ENCODE results near the gene ROPN1. TPM values are rescaled to one million over a fixed set of nuclear protein-coding genes. Genes with fewer than 3 reads are reported as not detected.
"Not testable (repeated sequence)": the region's sequence is repeated elsewhere in the genome, so short reads cannot be mapped to it uniquely, and the experiment has no call there.

Gene ROPN1
- total and polyA plus RNA-seq, 2 experiments from 2014 or later: 0.11 TPM; not detected in 1

GRCh38 chr3:124014366-124014942, 22.5 kb upstream of the ROPN1 start (continued):
- TF ChIP-seq REST (IDR thresholded peaks at IDR 0.05; ENCODE audit: unreplicated experiment) (no peak), ZNF114 (CRISPR knock-in tag; IDR thresholded peaks at IDR 0.05) (no peak)

GRCh38 chr3:124008321-124008720, 16.4 kb upstream of the ROPN1 start:
- H3K36me3 ChIP-seq (ENCODE audit: insufficient read depth); DNase-seq (ENCODE audit: low spot score); H4K20me1 ChIP-seq (replicated peaks; ENCODE audit: insufficient read depth); H2AFZ ChIP-seq; H3K27me3 ChIP-seq (ENCODE audit: insufficient read depth); H3K27ac ChIP-seq (ENCODE audit: low read depth); H3K27ac Mint-ChIP-seq; H3K4me3 ChIP-seq; H3K79me2 ChIP-seq (replicated peaks; ENCODE audit: insufficient read depth); H3K36me3 Mint-ChIP-seq (ENCODE audit: low read depth); H3K27me3 Mint-ChIP-seq (ENCODE audit: insufficient read depth, low read depth, poor library complexity); H3K4me1 ChIP-seq (ENCODE audit: insufficient read depth); H3K9me3 Mint-ChIP-seq; H3K4me1 Mint-ChIP-seq; H3F3A ChIP-seq (replicated peaks; ENCODE audit: low read depth); H3K9me2 ChIP-seq (ENCODE audit: insufficient read depth); H3K4me3 Mint-ChIP-seq; H3K4me2 ChIP-seq; ATAC-seq: not testable (repeated sequence)

- TF ChIP-seq CREB1 (CRISPR knock-in tag; IDR thresholded peaks at IDR 0.05; ENCODE audit: low read depth) (no peak), CTCF (conservative IDR thresholded peaks at IDR 0.05; ENCODE audit: low read depth in 2 of 2) (no peak)
- ATAC-seq: no peak
- no peak for DNase-seq (ENCODE audit: low spot score)
- Histone ChIP-seq H3K79me2 (replicated peaks; ENCODE audit: insufficient read depth) (no peaks in the 10 kb centered on the region), H3F3A (replicated peaks; ENCODE audit: low read depth) (no peaks in the 10 kb centered on the region), H3K4me2 (no peak overlapping the region), H4K20me1 (replicated peaks; ENCODE audit: insufficient read depth) (no peaks in the 10 kb centered on the region), H3K9me2 (ENCODE audit: insufficient read depth) (0 out of 2 replicates have a peak, but pooled peaks cover 3% of the 10 kb centered on the region), H3K4me3 (no peak overlapping the region), H3K27ac (ENCODE audit: low read depth) (no peak overlapping the region), H3K36me3 (ENCODE audit: insufficient read depth) (no peaks in the 10 kb centered on the region), H2AFZ (no peak overlapping the region), H3K27me3 (ENCODE audit: insufficient read depth) (no peaks in the 10 kb centered on the region), H3K4me1 (ENCODE audit: insufficient read depth) (no peaks in the 10 kb centered on the region)
- Mint-ChIP-seq H3K27me3 (ENCODE audit: insufficient read depth, low read depth, poor library complexity) (peaks cover 2% of the 10 kb centered on the region), H3K27ac (no peak overlapping the region), H3K4me3 (no peak overlapping the region), H3K9me3 (no peaks in the 10 kb centered on the region), H3K4me1 (0 out of 3 replicates have a peak, but pooled peaks cover 2% of the 10 kb centered on the region), H3K36me3 (ENCODE audit: low read depth) (no peaks in the 10 kb centered on the region)
Observed at GRCh38 chr3:124007186-124007585, 15.3 kb upstream of the ROPN1 start.

GRCh38 chr3:124002405-124003079, 10.6 kb upstream of the ROPN1 start:
- not testable (repeated sequence) for H3K4me1 ChIP-seq (ENCODE audit: insufficient read depth); H3K36me3 Mint-ChIP-seq (ENCODE audit: low read depth); ATAC-seq; H2AFZ ChIP-seq; H3K9me2 ChIP-seq (ENCODE audit: insufficient read depth); DNase-seq (ENCODE audit: low spot score); H3F3A ChIP-seq (replicated peaks; ENCODE audit: low read depth); H3K27me3 Mint-ChIP-seq (ENCODE audit: insufficient read depth, low read depth, poor library complexity); H3K4me3 ChIP-seq; H3K79me2 ChIP-seq (replicated peaks; ENCODE audit: insufficient read depth); H3K9me3 Mint-ChIP-seq; H3K36me3 ChIP-seq (ENCODE audit: insufficient read depth); H3K27ac Mint-ChIP-seq; H3K4me2 ChIP-seq; H3K4me1 Mint-ChIP-seq; H3K4me3 Mint-ChIP-seq; H4K20me1 ChIP-seq (replicated peaks; ENCODE audit: insufficient read depth); H3K27me3 ChIP-seq (ENCODE audit: insufficient read depth); H3K27ac ChIP-seq (ENCODE audit: low read depth)

- H3K4me1 Mint-ChIP-seq, ATAC-seq, H3K4me2 ChIP-seq: not testable (repeated sequence)
Observed at GRCh38 chr3:124001366-124001765, 9.4 kb upstream of the ROPN1 start.

More at GRCh38 chr3:124001366-124001765, 9.4 kb upstream of the ROPN1 start:
- H3K9me2 ChIP-seq (ENCODE audit: insufficient read depth); H3K79me2 ChIP-seq (replicated peaks; ENCODE audit: insufficient read depth); H3K4me3 Mint-ChIP-seq; H3K27me3 Mint-ChIP-seq (ENCODE audit: insufficient read depth, low read depth, poor library complexity); H4K20me1 ChIP-seq (replicated peaks; ENCODE audit: insufficient read depth); H2AFZ ChIP-seq; H3K27ac Mint-ChIP-seq; H3K27ac ChIP-seq (ENCODE audit: low read depth); DNase-seq (ENCODE audit: low spot score); H3K36me3 ChIP-seq (ENCODE audit: insufficient read depth); H3K4me1 ChIP-seq (ENCODE audit: insufficient read depth); H3F3A ChIP-seq (replicated peaks; ENCODE audit: low read depth); H3K4me3 ChIP-seq; H3K27me3 ChIP-seq (ENCODE audit: insufficient read depth); H3K36me3 Mint-ChIP-seq (ENCODE audit: low read depth); H3K9me3 Mint-ChIP-seq: not testable (repeated sequence)

All from GM23338 (cell line).